ENCODE measurements around the gene TIMM44. TPM values are rescaled to one million over a fixed set of nuclear protein-coding genes. Genes with fewer than 3 reads are reported as not detected.

Gene TIMM44
- total and polyA plus RNA-seq, 2 donors (not counting 3 experiments of a cell fraction or from before 2014, with no cell fraction given) = 61.5 to 64.3 TPM

DNA sequence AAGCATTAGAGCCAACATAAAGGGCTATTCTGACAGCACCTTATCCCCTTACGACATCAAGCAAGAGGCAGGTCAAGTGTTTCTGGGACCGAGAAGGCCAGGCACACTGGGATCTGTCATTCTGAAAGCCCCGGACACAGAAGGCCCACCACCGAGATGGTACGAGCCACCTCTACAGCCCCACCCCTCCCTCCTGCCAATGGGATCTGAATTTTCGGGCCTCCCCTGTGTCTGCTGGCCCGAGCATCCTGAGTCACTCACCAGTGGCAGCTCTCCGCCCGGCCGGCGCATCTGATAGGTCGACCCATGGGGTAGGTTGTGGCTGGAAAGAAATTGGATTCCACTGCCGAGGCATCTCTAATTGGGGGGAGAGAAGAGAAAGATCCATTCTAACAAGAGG lies 2.6 kb downstream of the TIMM44 start:
- no peak overlapping the region for H3K4me2 ChIP-seq (ENCODE audit: insufficient read depth, low read length)
- H3K4me1 ChIP-seq (ENCODE audit: control insufficient read depth, extremely low read depth, insufficient read depth, low read length) = peaks cover 9% of the 10 kb centered on the region
- dilution Hi-C loops (cut with MboI; ENCODE audit: extremely low pct_ligation_motif_present, low sequenced_read_pairs) = no loop called here
- H2AFZ ChIP-seq (ENCODE audit: low read depth, low read length) = no peak overlapping the region
- no peak overlapping the region for H3K27ac ChIP-seq (ENCODE audit: insufficient read depth, low read depth, low read length)
- BruUV-seq (replicated peaks) = no TSS peak
- TF ChIP-seq JUN (IDR thresholded peaks at IDR 0.05; ENCODE audit: borderline replicate concordance, insufficient read depth, insufficient read length, low read depth) (no peak), POLR2AphosphoS5 (IDR thresholded peaks at IDR 0.05; ENCODE audit: insufficient read depth, low read depth, low read length) (no peak), EZH2 (IDR thresholded peaks at IDR 0.05; ENCODE audit: borderline replicate concordance, low read depth, low read length, severe bottlenecking) (no peak), GATA2 (IDR thresholded peaks at IDR 0.05; ENCODE audit: insufficient read depth, insufficient read length, low read depth, low read length) (no peak), MYC (IDR thresholded peaks at IDR 0.05; ENCODE audit: low read depth, low read length) (no peak), FOS (IDR thresholded peaks at IDR 0.05; ENCODE audit: borderline replicate concordance, insufficient read depth, low read length) (no peak), POLR2A (IDR thresholded peaks at IDR 0.05; ENCODE audit: low read depth, low read length) (no peak)
- TF ChIP-seq, protein P1, sequence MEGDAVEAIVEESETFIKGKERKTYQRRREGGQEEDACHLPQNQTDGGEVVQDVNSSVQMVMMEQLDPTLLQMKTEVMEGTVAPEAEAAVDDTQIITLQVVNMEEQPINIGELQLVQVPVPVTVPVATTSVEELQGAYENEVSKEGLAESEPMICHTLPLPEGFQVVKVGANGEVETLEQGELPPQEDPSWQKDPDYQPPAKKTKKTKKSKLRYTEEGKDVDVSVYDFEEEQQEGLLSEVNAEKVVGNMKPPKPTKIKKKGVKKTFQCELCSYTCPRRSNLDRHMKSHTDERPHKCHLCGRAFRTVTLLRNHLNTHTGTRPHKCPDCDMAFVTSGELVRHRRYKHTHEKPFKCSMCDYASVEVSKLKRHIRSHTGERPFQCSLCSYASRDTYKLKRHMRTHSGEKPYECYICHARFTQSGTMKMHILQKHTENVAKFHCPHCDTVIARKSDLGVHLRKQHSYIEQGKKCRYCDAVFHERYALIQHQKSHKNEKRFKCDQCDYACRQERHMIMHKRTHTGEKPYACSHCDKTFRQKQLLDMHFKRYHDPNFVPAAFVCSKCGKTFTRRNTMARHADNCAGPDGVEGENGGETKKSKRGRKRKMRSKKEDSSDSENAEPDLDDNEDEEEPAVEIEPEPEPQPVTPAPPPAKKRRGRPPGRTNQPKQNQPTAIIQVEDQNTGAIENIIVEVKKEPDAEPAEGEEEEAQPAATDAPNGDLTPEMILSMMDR (IDR thresholded peaks at IDR 0.05; ENCODE audit: extremely low read depth in 1 of 2, insufficient read depth in 1 of 2, low read depth in 1 of 2, low read length in 2 of 2) = no peak
- TF ChIP-seq, protein P2, sequence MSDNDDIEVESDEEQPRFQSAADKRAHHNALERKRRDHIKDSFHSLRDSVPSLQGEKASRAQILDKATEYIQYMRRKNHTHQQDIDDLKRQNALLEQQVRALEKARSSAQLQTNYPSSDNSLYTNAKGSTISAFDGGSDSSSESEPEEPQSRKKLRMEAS (IDR thresholded peaks at IDR 0.05; ENCODE audit: insufficient read depth, insufficient read length) = no peak
- intact Hi-C loops (cut with micrococcal nuclease) = no loop called here
- peaks cover 3 to 16% of the 10 kb centered on the region in 2 experiments for H3K36me3 ChIP-seq (ENCODE audit: control insufficient read depth in 2 of 2, extremely low read depth in 1 of 2, insufficient read depth in 2 of 2, low read length in 2 of 2)
- no peak for DNase-seq (ENCODE audit: low read depth, low spot score)
- no peaks in the 10 kb centered on the region for H3K9me1 ChIP-seq (replicated peaks; ENCODE audit: control insufficient read depth, extremely low read depth, insufficient read depth, low read length)
- POLR2A ChIA-PET = no interaction called here
- H3K4me3 ChIP-seq (replicated peaks in 1 of 3; ENCODE audit: insufficient read depth in 1 of 3, low read depth in 1 of 3, low read length in 3 of 3) = no peak overlapping the region
- H4K20me1 ChIP-seq (replicated peaks; ENCODE audit: control insufficient read depth, extremely low read depth, insufficient read depth, low read length) = no peaks in the 10 kb centered on the region
- H3K27me3 ChIP-seq (ENCODE audit: control insufficient read depth in 2 of 2, insufficient read depth in 2 of 2, low read length in 2 of 2) = no peaks in the 10 kb centered on the region
- H3K79me2 ChIP-seq (ENCODE audit: control insufficient read depth, insufficient read depth, low read length) = peaks cover 22% of the 10 kb centered on the region
- H3K9ac ChIP-seq (replicated peaks; ENCODE audit: extremely low read depth, insufficient read depth, low read length) = no peak overlapping the region
- no peaks in the 10 kb centered on the region for H3K9me3 ChIP-seq (replicated peaks; ENCODE audit: control insufficient read depth, insufficient read depth, low read length)
- CTCF ChIA-PET = interaction anchor here (0.9 kb wide), 1 partner anchor 12 kb away, joined by 3 read pairs; no protein-coding TSS in a partner anchor
- no peak for FAIRE-seq
